K562 (cell line): Measurements from ENCODE around the gene HNRNPM. TPM values are rescaled to one million over a fixed set of nuclear protein-coding genes. Genes with fewer than 3 reads are reported as not detected.
A peak's percentile ranks its signal among the peaks of the same experiment; 100 is the strongest.

Experiments
- ARNT ChIP-seq, 2 experiments: fragments of 450-650 bp; IDR thresholded peaks; 2 replicates each; pipeline ENCODE4 v1.6.1; 2016; ENCODE audit warnings: mild to moderate bottlenecking in 1 of 2
- CBX3 ChIP-seq, 2 experiments: IDR thresholded peaks; 1 replicate in 1 of 2; 2 replicates in 1 of 2; pipeline ENCODE4 v1.6.1; 2012; ENCODE audit warnings: inconsistent platforms in 2 of 2, low read length in 2 of 2, borderline replicate concordance in 1 of 2, control low read depth in 1 of 2
- CTBP1 ChIP-seq: fragments of 450-650 bp; IDR thresholded peaks from 2 replicates; pipeline ENCODE4 v1.6.1; 2016; ENCODE audit warnings: borderline replicate concordance
- DMBX1 ChIP-seq: fragments of 250-450 bp; sonication (Bioruptor Pico); IDR thresholded peaks from 2 replicates; pipeline ENCODE4 v1.8.0; 2022; ENCODE audit warnings: inconsistent platforms, mild to moderate bottlenecking, moderate library complexity, borderline replicate concordance
- E2F3 ChIP-seq: fragments of 250-450 bp; sonication (Bioruptor Pico); IDR thresholded peaks from 2 replicates; pipeline ENCODE4 v1.4.0; 2020; ENCODE audit warnings: mild to moderate bottlenecking
- GABPB2 ChIP-seq: fragments of 250-450 bp; sonication (Bioruptor Pico); conservative IDR thresholded peaks from 2 replicates; pipeline ENCODE4 v1.5.1; 2021; ENCODE audit warnings: mild to moderate bottlenecking
- HDAC2 ChIP-seq: fragments of 450-650 bp; IDR thresholded peaks from 2 replicates; pipeline ENCODE4 v1.6.1; 2016; ENCODE audit warnings: mild to moderate bottlenecking
- MAX ChIP-seq: sonication (generic); formaldehyde crosslinking; IDR thresholded peaks from 2 replicates; pipeline ENCODE4 v1.9.0; 2022; ENCODE audit warnings: mild to moderate bottlenecking, missing genetic modification reagents
- MYC ChIP-seq, 2 experiments: fragments of 250-450 bp in 1 of 2; sonication (Bioruptor Pico) in 1 of 2; IDR thresholded peaks; 2 replicates each; pipeline versions ENCODE4 v1.5.1 to v1.6.1; 2012 to 2021; ENCODE audit warnings: low read depth in 2 of 2, borderline replicate concordance in 1 of 2, improper control_type of control experiment in 1 of 2, low read length in 1 of 2, mild to moderate bottlenecking in 1 of 2, moderate library complexity in 1 of 2
- NKRF ChIP-seq: fragments of 450-650 bp; IDR thresholded peaks from 2 replicates; pipeline ENCODE4 v1.6.1; 2016; ENCODE audit warnings: borderline replicate concordance
- POLR2B ChIP-seq: fragments of 450-650 bp; IDR thresholded peaks from 2 replicates; pipeline ENCODE4 v1.6.1; 2018; ENCODE audit warnings: low read depth; ENCODE audit not compliant: partially characterized antibody
- PURB ChIP-seq: sonication (generic); formaldehyde crosslinking; IDR thresholded peaks from 2 replicates; pipeline ENCODE4 v1.9.0; 2021; ENCODE audit warnings: low read depth, mild to moderate bottlenecking, missing genetic modification reagents
- RAD51 ChIP-seq: fragments of 450-650 bp; IDR thresholded peaks from 2 replicates; pipeline ENCODE4 v1.7.1; 2016; ENCODE audit warnings: low read depth, mild to moderate bottlenecking, borderline replicate concordance
- RCOR1 ChIP-seq, 2 experiments: IDR thresholded peaks; 2 replicates each; pipeline ENCODE4 v1.6.1; 2012; ENCODE audit warnings: low read depth in 2 of 2, low read length in 2 of 2, borderline replicate concordance in 1 of 2, improper control_type of control experiment in 1 of 2
- SOX6 ChIP-seq: fragments of 450-650 bp; IDR thresholded peaks from 2 replicates; pipeline ENCODE4 v1.6.1; 2014; ENCODE audit warnings: mild to moderate bottlenecking
- SP1 ChIP-seq: sonication (generic); formaldehyde crosslinking; IDR thresholded peaks from 2 replicates; pipeline ENCODE4 v1.8.1; 2022; ENCODE audit warnings: mild to moderate bottlenecking, missing genetic modification reagents
- SRSF9 ChIP-seq: fragments of 200-400 bp; formaldehyde crosslinking; IDR thresholded peaks from 2 replicates; pipeline ENCODE4 v1.6.1; 2017; ENCODE audit warnings: low read depth, low read length, borderline replicate concordance
- USF2 ChIP-seq: sonication (generic); formaldehyde crosslinking; IDR thresholded peaks from 2 replicates; pipeline ENCODE4 v1.5.0; 2020; ENCODE audit warnings: missing genetic modification reagents
- ZBTB7A ChIP-seq: IDR thresholded peaks from 2 replicates; pipeline ENCODE4 v1.6.1; 2011; ENCODE audit warnings: low read depth, mild to moderate bottlenecking, low read length, moderate library complexity, borderline replicate concordance; ENCODE audit not compliant: control insufficient read depth
- ZNF592 ChIP-seq: fragments of 450-650 bp; IDR thresholded peaks from 2 replicates; pipeline ENCODE4 v1.6.1; 2017; ENCODE audit warnings: antibody characterized with exemption, mild to moderate bottlenecking
- polyA plus RNA-seq, 8 experiments: library from polyadenylated mRNA; depleted of rRNA in 4 of 8; stranded (reverse) in 5 of 8; unstranded in 3 of 8; fragments of >200 nt; fragmentation: Nextera tagmentation in 2 of 8; fragmentation: Illumina TruSeq in 1 of 8; extraction: Ambion mirVana in 2 of 8; extraction: Trizol in 1 of 8; gene quantifications; 2 replicates each; pipeline versions ENCODE4 v1.2.1 to v1.2.3, GENCODE V29; 2011 to 2014; ENCODE audit warnings: inconsistent platforms in 1 of 8, missing spikeins in 1 of 8
- total RNA-seq, 7 experiments: library from RNA; depleted of rRNA in 6 of 7; stranded (reverse); fragments of >200 nt in 6 of 7; fragmentation: Illumina TruSeq in 2 of 7; extraction: Trizol in 2 of 7; gene quantifications; 2 replicates each; pipeline versions ENCODE4 v1.2.1 to v1.2.3, GENCODE V29; 2011 to 2021; ENCODE audit warnings: low replicate concordance in 1 of 7

Gene HNRNPM
- total and polyA plus RNA-seq, 9 of the 15 experiments (the other 6 are each of a cell fraction or from before 2014, with no cell fraction given): 11.1 to 340 (median 195) TPM

- peak; percentile 90 for TF ChIP-seq MAX
- peak; percentile 57; the same call in 1 of the 2 replicates for TF ChIP-seq ZNF592
- peak; percentile 82 for TF ChIP-seq USF2 (CRISPR knock-in tag)
- peak; percentile 55; the same call in 1 of the 2 replicates for TF ChIP-seq SP1
- no peak for TF ChIP-seq PURB (CRISPR knock-in tag)
- peak; percentile 91 for TF ChIP-seq NKRF
- no peak for TF ChIP-seq SRSF9
- TF ChIP-seq MYC (IDR thresholded peaks at IDR 0.05; ENCODE audit: low read depth, low read length): peak; percentile 87
- peak; percentile 85; the same call in 1 of the 2 replicates for TF ChIP-seq MYC (CRISPR knock-in tag; IDR thresholded peaks at IDR 0.05; ENCODE audit: borderline replicate concordance, low read depth)
- TF ChIP-seq GABPB2 (CRISPR knock-in tag): no peak
- peak in 1 of 2 experiments; percentile 29; a peak in 1 of 3 replicates for TF ChIP-seq CBX3 (IDR thresholded peaks at IDR 0.05; ENCODE audit: borderline replicate concordance in 1 of 2, low read length in 2 of 2)
- TF ChIP-seq RCOR1 (IDR thresholded peaks at IDR 0.05; ENCODE audit: borderline replicate concordance in 1 of 2, low read depth in 2 of 2, low read length in 2 of 2): 0 out of 4 replicates have a peak, but pooled peaks of 1 of the 2 experiments have one; percentile 20
- TF ChIP-seq POLR2B: peak; percentile 54
- TF ChIP-seq ZBTB7A: peak; percentile 84; the same call in 1 of the 2 replicates
- no peak for TF ChIP-seq E2F3
- TF ChIP-seq DMBX1: no peak
- TF ChIP-seq HDAC2: peak; percentile 70; the same call in 1 of the 2 replicates
- peak; percentile 67; the same call in 1 of the 2 replicates for TF ChIP-seq RAD51
- no peak for TF ChIP-seq ARNT (IDR thresholded peaks at IDR 0.05)
- TF ChIP-seq SOX6: peak; percentile 35; the same call in 1 of the 2 replicates
- TF ChIP-seq CTBP1: peak; percentile 69
These were observed 61.1 kb downstream of the HNRNPM start (continued) for GRCh38 chr19:8505680-8506401.
